ENCODE data around the gene CCDC158. TPM values are rescaled to one million over a fixed set of nuclear protein-coding genes. Genes with fewer than 3 reads are reported as not detected.

Gene CCDC158
- total RNA-seq (2022; extraction: Qiagen RNA extraction; ENCODE audit: low read depth) = not detected in 5 replicates

GRCh38 chr4:76420762-76421581 lies at the start of gene CCDC158:
Gene CCDC158, minus strand, starts transcription at chr4:76421141. Its CDS starts 17,934 bp downstream, at chr4:76403207.

DNA sequence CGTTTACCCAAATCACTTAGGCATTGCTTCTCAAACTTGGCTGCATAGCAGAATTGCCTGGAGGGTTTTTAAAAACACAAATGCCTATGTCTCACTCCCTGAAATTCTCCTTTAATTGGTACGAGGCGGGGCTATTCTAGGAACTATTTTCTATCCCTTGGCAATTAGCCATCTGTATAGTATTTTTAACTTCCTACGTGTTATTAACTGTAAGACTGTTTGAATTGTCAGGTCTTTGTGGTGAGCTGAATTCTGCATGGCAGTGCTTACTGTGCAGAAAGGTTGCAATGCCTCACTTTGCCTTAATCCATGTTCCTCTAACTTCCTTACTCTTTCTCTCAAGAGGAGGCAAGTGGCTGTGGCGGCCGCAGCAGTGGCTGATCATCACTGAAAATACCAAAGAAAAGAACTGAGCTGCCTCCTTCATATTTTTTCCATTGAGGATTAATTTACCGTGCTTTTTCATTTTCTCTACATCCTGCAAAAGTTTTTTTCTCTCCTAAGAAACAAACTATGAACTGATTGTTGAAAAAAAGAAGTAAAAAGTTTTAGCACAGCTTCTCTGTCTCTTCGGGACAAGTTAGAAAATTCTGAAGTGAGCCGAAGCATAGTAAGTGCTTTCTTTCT lies 14.1 kb upstream of the CCDC158 start, which contains the start of gene SHROOM3:
TSS of gene SHROOM3 (plus strand) at position 329 of the 627 bp plus-strand sequence. CDS start 824 bp downstream, outside the sequence.

DNA sequence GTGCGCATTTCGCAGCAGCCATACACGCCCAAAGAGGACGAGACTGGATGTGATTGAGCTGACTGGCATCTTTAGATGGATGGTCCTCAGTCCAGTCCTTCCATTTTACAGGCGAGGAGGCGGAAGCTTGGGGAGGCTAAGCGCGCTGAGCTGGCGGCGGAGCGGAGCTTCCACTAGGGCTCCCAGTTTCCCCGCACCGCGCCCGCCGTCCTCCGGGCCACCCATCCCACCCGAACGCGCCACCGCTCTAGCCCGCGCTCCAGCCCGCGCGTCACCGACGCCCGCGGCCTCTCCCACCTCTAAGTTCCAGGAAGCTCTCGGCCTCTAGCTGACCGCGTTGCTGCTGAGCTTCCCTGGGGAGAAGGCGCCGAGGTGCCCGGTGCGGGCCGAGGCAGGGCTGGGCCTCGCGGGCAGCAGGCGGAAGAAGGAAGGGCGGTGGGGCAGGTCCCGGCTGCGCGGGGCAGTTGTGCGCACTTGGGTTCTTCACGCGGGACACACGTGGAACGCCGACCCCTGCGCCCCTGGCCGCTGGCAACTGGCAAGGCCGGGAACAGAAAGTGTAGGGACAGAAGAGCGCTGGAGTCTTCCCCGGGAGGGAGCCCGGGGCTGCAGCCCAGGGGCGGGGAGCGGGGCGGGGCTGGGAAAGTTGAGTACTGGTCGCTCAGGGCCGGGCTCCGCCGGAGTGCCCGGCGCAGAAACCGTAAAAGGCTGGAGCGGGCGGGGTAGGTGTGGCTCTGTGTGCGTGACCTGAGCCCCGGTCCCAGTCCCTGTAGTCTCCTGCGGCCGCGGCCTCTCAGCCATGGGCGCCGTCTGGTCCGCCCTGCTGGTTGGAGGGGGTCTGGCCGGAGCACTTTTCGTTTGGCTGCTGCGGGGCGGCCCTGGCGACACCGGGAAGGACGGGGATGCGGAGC lies 114.7 kb downstream of the CCDC158 start, which contains the start of gene STBD1:
TSS of gene STBD1 (plus strand) at position 763 of the 911 bp plus-strand sequence. CDS start at position 800, 37 bp downstream.

Other genes with a start within 250 kb of the CCDC158 start
- gene SCARB2, start 207.3 kb downstream of the CCDC158 start, total RNA-seq (2022; extraction: Qiagen RNA extraction; ENCODE audit: low read depth) = 44.9 to 50.0 TPM (median 49.4 TPM) in 5 replicates
- gene FAM47E, start 169.4 kb downstream of the CCDC158 start, total RNA-seq (2022; extraction: Qiagen RNA extraction; ENCODE audit: low read depth) = 0.09 to 0.32 TPM (median 0.22 TPM) in 4 of 5 replicates, not detected in the other
- 9.5 to 11.5 TPM (median 10.1 TPM) in 5 replicates for gene STBD1, start 114.4 kb downstream of the CCDC158 start, total RNA-seq (2022; extraction: Qiagen RNA extraction; ENCODE audit: low read depth)
- gene SHROOM3, start 14.1 kb upstream of the CCDC158 start, total RNA-seq (2022; extraction: Qiagen RNA extraction; ENCODE audit: low read depth) = 8.3 to 11.7 TPM (median 10.8 TPM) in 5 replicates

All from A549 treated with GW870086 at 1 μM for 4 hours (cell line).